ENCODE measurements around the gene RERE. TPM values are rescaled to one million over a fixed set of nuclear protein-coding genes. Genes with fewer than 3 reads are reported as not detected.

Gene RERE
- total RNA-seq, 1 donor from 2014 or later = 78.2 TPM

Other genes starting within 250 kb of the RERE start
- gene ENO1, start 61.0 kb upstream of the RERE start, total RNA-seq = 2,761 and 2,775 TPM in 2 replicates
- 1.9 and 2.3 TPM in 2 replicates for gene CA6, start 128.2 kb upstream of the RERE start, total RNA-seq
- gene SLC2A7, start 208.8 kb upstream of the RERE start, total RNA-seq = not detected in 2 replicates